ENCODE measurements around the gene P2RX2.
A peak's percentile ranks its signal among the peaks of the same experiment; 100 is the strongest.

The P2RX2 gene

GRCh38 chr12:132622437-132623071 lies 4.0 kb downstream of the P2RX2 start:
- no peak overlapping the region for H3K4ac ChIP-seq (ENCODE audit: low read depth, low read length)
- peak overlapping the region; percentile 3 for H2BK5ac ChIP-seq (ENCODE audit: low read depth, low read length, poor library complexity)
- peak overlapping the region; percentile 32 for H2AK5ac ChIP-seq (ENCODE audit: low read length)

DNA sequence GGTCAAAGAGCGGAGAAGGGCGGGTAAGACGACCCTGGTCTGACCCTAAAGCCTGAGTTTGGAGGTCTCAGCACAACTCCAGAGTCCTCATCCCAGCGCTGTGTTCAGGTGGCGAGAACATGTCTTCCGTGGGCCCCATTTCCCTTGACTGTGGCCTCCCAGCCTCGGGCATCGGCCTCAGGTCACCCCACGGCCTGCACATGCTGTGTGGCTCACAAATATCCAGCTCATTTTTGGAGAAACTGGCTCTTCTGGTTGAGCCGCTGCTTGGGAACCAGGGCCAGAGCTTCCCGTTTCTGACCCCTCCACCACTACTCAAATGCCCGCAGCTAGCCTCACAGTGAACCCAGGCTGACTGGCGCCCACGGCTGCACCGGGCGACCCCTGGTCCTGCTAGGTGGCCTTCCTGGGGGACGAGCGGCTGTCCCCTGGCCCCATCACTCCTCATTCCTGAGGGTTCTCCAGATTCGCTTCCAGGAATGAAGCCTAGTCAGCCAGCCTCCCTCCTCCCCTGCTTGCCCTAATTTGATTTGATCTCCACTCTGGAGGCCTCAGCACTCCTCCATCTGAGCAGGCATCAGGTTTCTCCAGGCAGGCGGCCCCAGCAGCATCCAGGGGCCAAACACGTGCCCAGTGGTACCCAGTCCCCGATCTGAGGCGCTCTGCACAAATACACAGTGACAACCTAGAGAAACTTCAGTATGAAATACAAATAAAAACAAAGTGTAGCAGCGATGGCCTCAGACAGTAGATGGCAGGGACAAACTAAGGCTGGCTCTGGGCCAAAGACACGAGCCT lies 4.7 kb downstream of the P2RX2 start:
- Histone ChIP-seq H4K8ac (ENCODE audit: low read depth, low read length) (no peak overlapping the region), H3K9me3 (ENCODE audit: insufficient read depth, low read depth, low read length) (peaks cover 1% of the 10 kb centered on the region), H2BK120ac (ENCODE audit: insufficient read depth, low read length, poor library complexity) (no peak overlapping the region), H3K9ac (ENCODE audit: low read length) (no peak overlapping the region), H3K27me3 (ENCODE audit: insufficient read depth, low read length) (peaks cover 9% of the 10 kb centered on the region), H3K79me2 (ENCODE audit: control insufficient read depth, insufficient read depth, low read length, poor library complexity) (no peaks in the 10 kb centered on the region), H3K36me3 (ENCODE audit: control insufficient read depth in 1 of 2, insufficient read depth in 2 of 2, low read length in 2 of 2) (peaks cover 31% of the 10 kb centered on the region in 2 experiments), H3K27ac (ENCODE audit: low read depth, low read length) (no peak overlapping the region), H3K23ac (ENCODE audit: low read length) (no peak overlapping the region), H3K4me3 (ENCODE audit: low read depth, low read length) (no peak overlapping the region), H2AK5ac (ENCODE audit: low read length) (no peak overlapping the region), H2AFZ (ENCODE audit: insufficient read depth, low read length, poor library complexity) (no peak overlapping the region), H3K4me2 (ENCODE audit: low read length) (no peak overlapping the region), H3K79me1 (ENCODE audit: low read length) (no peaks in the 10 kb centered on the region), H3K4me1 (ENCODE audit: control insufficient read depth in 1 of 2, insufficient read depth in 2 of 2, low read length in 2 of 2) (peaks cover 18% of the 10 kb centered on the region in 2 experiments), H2BK12ac (ENCODE audit: low read length) (no peak overlapping the region), H3K4ac (ENCODE audit: low read depth, low read length) (no peak overlapping the region), H4K12ac (ENCODE audit: low read depth, low read length) (no peak overlapping the region), H4K91ac (ENCODE audit: low read depth, low read length) (no peak overlapping the region), H3K18ac (ENCODE audit: low read length) (no peak overlapping the region), H3K14ac (ENCODE audit: low read length) (no peak overlapping the region), H2BK5ac (ENCODE audit: low read depth, low read length, poor library complexity) (peak overlapping the region; percentile 3)
- WGBS (ENCODE audit: extremely low coverage, insufficient coverage, insufficient read length): no CpG with 5 or more reads among the region's 25 CpGs
- peak; percentile 84 to 86 for DNase-seq

More at GRCh38 chr12:132622437-132623071, 4.0 kb downstream of the P2RX2 start:
- H3K79me1 ChIP-seq (ENCODE audit: low read length): no peaks in the 10 kb centered on the region
- H3K9ac ChIP-seq (ENCODE audit: low read length): no peak overlapping the region
- WGBS (ENCODE audit: extremely low coverage, insufficient coverage, insufficient read length): no CpG with 5 or more reads among the region's 11 CpGs
- no peak overlapping the region for H4K12ac ChIP-seq (ENCODE audit: low read depth, low read length)
- no peaks in the 10 kb centered on the region for H3K79me2 ChIP-seq (ENCODE audit: control insufficient read depth, insufficient read depth, low read length, poor library complexity)
- DNase-seq: peak; percentile 77 to 84
- H3K18ac ChIP-seq (ENCODE audit: low read length): peak overlapping the region; percentile 23
- H3K23ac ChIP-seq (ENCODE audit: low read length): no peak overlapping the region
- H3K36me3 ChIP-seq (ENCODE audit: control insufficient read depth in 1 of 2, insufficient read depth in 2 of 2, low read length in 2 of 2): peaks cover 31% of the 10 kb centered on the region in 2 experiments
- peaks cover 16% of the 10 kb centered on the region for H3K27me3 ChIP-seq (ENCODE audit: insufficient read depth, low read length)
- no peak overlapping the region for H4K8ac ChIP-seq (ENCODE audit: low read depth, low read length)
- H3K14ac ChIP-seq (ENCODE audit: low read length): no peak overlapping the region
- H2BK12ac ChIP-seq (ENCODE audit: low read length): no peak overlapping the region
- peaks cover 4% of the 10 kb centered on the region for H3K9me3 ChIP-seq (ENCODE audit: insufficient read depth, low read depth, low read length)
- no peak overlapping the region for H4K91ac ChIP-seq (ENCODE audit: low read depth, low read length)
- H3K4me1 ChIP-seq (ENCODE audit: control insufficient read depth in 1 of 2, insufficient read depth in 2 of 2, low read length in 2 of 2): peaks cover 18 to 20% of the 10 kb centered on the region in 2 experiments
- H3K27ac ChIP-seq (ENCODE audit: low read depth, low read length): peak overlapping the region; percentile 8
- no peak overlapping the region for H2BK120ac ChIP-seq (ENCODE audit: insufficient read depth, low read length, poor library complexity)
- H3K4me3 ChIP-seq (ENCODE audit: low read depth, low read length): no peak overlapping the region
- no peak overlapping the region for H3K4me2 ChIP-seq (ENCODE audit: low read length)
- H2AFZ ChIP-seq (ENCODE audit: insufficient read depth, low read length, poor library complexity): no peak overlapping the region

DNA sequence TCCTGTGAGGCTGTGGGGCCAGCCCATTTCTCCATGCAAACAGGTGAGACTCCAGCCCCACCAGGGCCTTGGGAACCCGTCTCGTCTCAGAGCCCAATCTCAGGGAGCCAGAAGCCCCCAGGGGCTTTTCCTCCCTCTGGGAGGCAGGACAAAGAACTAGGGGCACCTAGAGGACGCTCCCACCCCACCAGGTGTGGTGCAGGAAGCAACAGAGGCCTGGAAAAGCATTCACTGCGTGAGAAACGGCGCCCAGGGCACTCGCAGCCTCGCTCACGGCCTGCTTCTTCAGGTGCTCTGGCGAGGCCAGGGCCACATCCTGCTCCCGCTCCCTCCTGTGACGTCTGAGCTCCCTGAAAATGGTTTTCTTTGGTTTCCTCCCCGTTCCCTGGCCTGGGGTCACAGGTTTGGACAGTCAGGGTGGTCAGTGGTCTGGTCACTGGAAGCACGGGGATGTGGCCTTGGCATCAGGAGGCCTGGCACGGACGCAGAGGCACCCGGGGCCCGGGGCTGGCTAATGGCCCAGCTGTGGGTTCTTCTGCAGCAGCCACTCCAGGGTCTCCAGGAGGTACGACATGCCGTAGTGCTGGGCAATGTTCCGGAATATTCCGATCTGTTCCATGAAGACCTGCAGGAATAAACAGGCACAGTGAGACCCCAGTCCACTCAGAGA lies 5.7 kb downstream of the P2RX2 start:
- no peak overlapping the region for H3K4me3 ChIP-seq (ENCODE audit: low read depth, low read length)
- no peak overlapping the region for H3K23ac ChIP-seq (ENCODE audit: low read length)
- no peak overlapping the region for H4K91ac ChIP-seq (ENCODE audit: low read depth, low read length)
- H3K4ac ChIP-seq (ENCODE audit: low read depth, low read length): no peak overlapping the region
- H3K14ac ChIP-seq (ENCODE audit: low read length): no peak overlapping the region
- H3K18ac ChIP-seq (ENCODE audit: low read length): no peak overlapping the region
- H3K9ac ChIP-seq (ENCODE audit: low read length): no peak overlapping the region
- no peak overlapping the region for H3K27ac ChIP-seq (ENCODE audit: low read depth, low read length)
- H2BK12ac ChIP-seq (ENCODE audit: low read length): no peak overlapping the region
- H3K27me3 ChIP-seq (ENCODE audit: insufficient read depth, low read length): peaks cover 4% of the 10 kb centered on the region
- no peak for DNase-seq
- H3K36me3 ChIP-seq (ENCODE audit: control insufficient read depth in 1 of 2, insufficient read depth in 2 of 2, low read length in 2 of 2): peaks cover 34 to 35% of the 10 kb centered on the region in 2 experiments
- H3K79me1 ChIP-seq (ENCODE audit: low read length): no peaks in the 10 kb centered on the region
- no peaks in the 10 kb centered on the region for H3K9me3 ChIP-seq (ENCODE audit: insufficient read depth, low read depth, low read length)
- no peak overlapping the region for H4K8ac ChIP-seq (ENCODE audit: low read depth, low read length)
- H2BK5ac ChIP-seq (ENCODE audit: low read depth, low read length, poor library complexity): no peak overlapping the region
- H2AK5ac ChIP-seq (ENCODE audit: low read length): no peak overlapping the region
- H2AFZ ChIP-seq (ENCODE audit: insufficient read depth, low read length, poor library complexity): no peak overlapping the region
- no peaks in the 10 kb centered on the region for H3K79me2 ChIP-seq (ENCODE audit: control insufficient read depth, insufficient read depth, low read length, poor library complexity)
- H3K4me2 ChIP-seq (ENCODE audit: low read length): no peak overlapping the region
- no peak overlapping the region for H4K12ac ChIP-seq (ENCODE audit: low read depth, low read length)
- no peak overlapping the region for H2BK120ac ChIP-seq (ENCODE audit: insufficient read depth, low read length, poor library complexity)
- peaks cover 17 to 18% of the 10 kb centered on the region in 2 experiments for H3K4me1 ChIP-seq (ENCODE audit: control insufficient read depth in 1 of 2, insufficient read depth in 2 of 2, low read length in 2 of 2)
- WGBS (ENCODE audit: extremely low coverage, insufficient coverage, insufficient read length): no CpG with 5 or more reads among the region's 22 CpGs

DNA sequence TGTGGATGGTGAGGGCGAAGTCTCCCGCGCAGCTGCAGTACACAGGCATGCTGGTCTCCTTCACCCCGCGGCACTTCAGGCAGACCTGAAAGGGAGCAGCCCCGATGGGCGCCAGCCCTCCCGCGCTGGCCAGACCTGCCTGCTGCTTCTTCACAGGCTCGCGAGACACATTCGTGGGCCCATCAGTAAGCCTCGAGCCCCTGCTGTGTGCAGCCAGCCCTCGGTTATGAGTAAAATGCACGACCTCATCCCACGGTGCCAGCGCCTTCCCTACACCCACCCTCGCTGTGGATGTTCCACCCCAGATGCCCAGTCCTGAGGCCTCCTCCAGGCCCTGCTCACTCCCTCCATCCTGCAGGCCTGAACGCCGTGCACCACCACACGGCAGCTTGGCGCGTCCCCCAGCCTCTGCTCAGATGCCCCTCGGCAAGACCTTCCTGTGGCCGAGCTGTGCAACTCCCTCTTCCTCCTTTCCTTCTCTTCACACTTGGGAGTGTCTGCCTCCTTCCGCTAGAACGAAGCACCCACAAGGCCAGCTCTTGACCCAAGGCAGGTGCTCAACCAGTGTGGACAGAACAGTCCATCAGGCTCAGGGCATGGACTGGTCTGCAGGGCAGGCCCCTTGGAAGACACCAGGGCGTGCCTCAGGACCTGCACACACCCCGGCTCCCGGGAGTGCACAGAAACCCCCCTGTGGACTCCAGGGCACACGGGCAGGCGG lies 6.5 kb downstream of the P2RX2 start:
- Histone ChIP-seq H3K9me3 (ENCODE audit: insufficient read depth, low read depth, low read length) (no peaks in the 10 kb centered on the region), H3K18ac (ENCODE audit: low read length) (no peak overlapping the region), H3K27me3 (ENCODE audit: insufficient read depth, low read length) (no peaks in the 10 kb centered on the region), H4K91ac (ENCODE audit: low read depth, low read length) (no peak overlapping the region), H2AFZ (ENCODE audit: insufficient read depth, low read length, poor library complexity) (no peak overlapping the region), H3K79me1 (ENCODE audit: low read length) (no peaks in the 10 kb centered on the region), H3K4me2 (ENCODE audit: low read length) (no peak overlapping the region), H3K4me1 (ENCODE audit: control insufficient read depth in 1 of 2, insufficient read depth in 2 of 2, low read length in 2 of 2) (peaks cover 17 to 18% of the 10 kb centered on the region in 2 experiments), H2BK5ac (ENCODE audit: low read depth, low read length, poor library complexity) (no peak overlapping the region), H3K23ac (ENCODE audit: low read length) (no peak overlapping the region), H3K36me3 (ENCODE audit: control insufficient read depth in 1 of 2, insufficient read depth in 2 of 2, low read length in 2 of 2) (peaks cover 38 to 43% of the 10 kb centered on the region in 2 experiments), H3K4ac (ENCODE audit: low read depth, low read length) (no peak overlapping the region), H3K27ac (ENCODE audit: low read depth, low read length) (no peak overlapping the region), H4K12ac (ENCODE audit: low read depth, low read length) (no peak overlapping the region), H2BK12ac (ENCODE audit: low read length) (no peak overlapping the region), H2BK120ac (ENCODE audit: insufficient read depth, low read length, poor library complexity) (no peak overlapping the region), H4K8ac (ENCODE audit: low read depth, low read length) (no peak overlapping the region), H3K79me2 (ENCODE audit: control insufficient read depth, insufficient read depth, low read length, poor library complexity) (no peaks in the 10 kb centered on the region), H3K14ac (ENCODE audit: low read length) (no peak overlapping the region), H2AK5ac (ENCODE audit: low read length) (no peak overlapping the region), H3K4me3 (ENCODE audit: low read depth, low read length) (no peak overlapping the region), H3K9ac (ENCODE audit: low read length) (no peak overlapping the region)
- no peak for DNase-seq
- no CpG with 5 or more reads among the region's 32 CpGs for WGBS (ENCODE audit: extremely low coverage, insufficient coverage, insufficient read length)
